Skin epidermis (tissue), 12 donors: ENCODE data around the gene TTC28.

ENCODE experiments used
- H3K27ac ChIP-seq, 21 experiments: fragments of 200-600 bp; sonication (generic) in 11 of 21; one replicate each; pipeline ENCODE4 v1.5.0; 2020; ENCODE audit warnings: mild to moderate bottlenecking in 3 of 21, inconsistent platforms in 2 of 21, moderate library complexity in 2 of 21
- H3K4me3 ChIP-seq, 7 experiments: fragments of 200-600 bp; sonication (generic) in 2 of 7; one replicate each; pipeline ENCODE4 v1.5.0; 2020; ENCODE audit warnings: inconsistent platforms in 2 of 7, mild to moderate bottlenecking in 2 of 7, moderate library complexity in 1 of 7

TTC28 gene

DNA sequence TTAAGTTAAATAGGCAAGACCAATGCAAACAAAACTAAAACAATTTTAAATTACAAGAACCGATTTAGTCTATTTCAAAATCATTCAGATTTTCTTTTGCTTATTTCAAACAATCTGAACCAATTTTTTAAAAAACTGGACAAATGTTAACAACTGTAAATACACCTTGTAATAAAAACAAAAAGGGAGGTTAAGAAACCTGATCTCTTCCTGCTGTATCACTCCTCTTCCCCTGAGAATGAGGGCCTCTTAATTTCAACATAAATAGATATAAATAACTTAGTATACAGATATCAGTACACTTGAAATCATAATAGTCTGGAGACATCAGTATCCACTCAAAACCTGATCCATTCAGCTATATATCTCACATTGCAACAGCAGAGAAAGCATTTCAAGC is 346.6 kb downstream of the TTC28 start:
- H3K27ac ChIP-seq: no peak overlapping the region

DNA sequence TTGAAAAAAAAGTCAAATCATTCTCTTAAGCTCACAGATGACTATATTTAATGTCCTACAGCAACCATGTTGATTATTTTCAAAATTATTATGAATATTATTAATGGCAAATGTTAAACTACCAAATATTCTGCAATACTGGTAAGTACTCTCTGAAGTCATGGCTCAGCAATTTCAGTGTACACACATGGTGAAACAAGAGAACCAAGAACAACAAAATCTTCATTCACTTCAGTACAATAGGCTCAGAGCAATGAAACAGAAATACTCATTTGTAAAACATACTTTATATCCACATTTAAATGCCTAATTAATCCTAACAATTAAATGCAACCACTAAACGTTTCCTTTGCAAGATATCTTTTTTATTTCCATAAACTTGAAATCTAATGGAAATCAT is 347.2 kb downstream of the TTC28 start:
- no peak overlapping the region for H3K27ac ChIP-seq
- no peak overlapping the region for H3K4me3 ChIP-seq

More for the DNA sequence above, 346.6 kb downstream of the TTC28 start:
- H3K4me3 ChIP-seq: no peak overlapping the region

DNA sequence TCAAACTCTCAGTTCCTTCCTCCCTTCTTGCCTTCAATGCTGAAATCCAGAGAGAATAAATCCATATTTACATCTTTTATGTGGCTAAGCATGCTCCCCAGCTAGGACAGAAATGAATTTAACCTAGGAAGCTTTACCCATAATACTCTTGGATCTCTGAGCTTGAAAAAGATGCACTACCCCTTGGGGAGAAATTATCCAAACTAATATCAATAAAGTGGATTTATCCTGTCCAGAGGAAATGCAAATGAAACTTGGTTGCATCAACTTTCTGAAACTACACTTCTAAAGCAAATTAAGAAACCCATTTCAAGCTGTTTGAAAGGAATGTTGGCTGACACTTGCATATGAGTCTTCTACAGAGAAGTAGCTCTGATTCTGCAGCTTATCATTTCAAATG is 347.9 kb downstream of the TTC28 start:
- Histone ChIP-seq H3K4me3 (no peak overlapping the region), H3K27ac (no peak overlapping the region)

- no peak overlapping the region for H3K4me3 ChIP-seq
- H3K27ac ChIP-seq: no peak overlapping the region
These were observed 350.2 kb downstream of the TTC28 start for GRCh38 chr22:28329186-28330073.

DNA sequence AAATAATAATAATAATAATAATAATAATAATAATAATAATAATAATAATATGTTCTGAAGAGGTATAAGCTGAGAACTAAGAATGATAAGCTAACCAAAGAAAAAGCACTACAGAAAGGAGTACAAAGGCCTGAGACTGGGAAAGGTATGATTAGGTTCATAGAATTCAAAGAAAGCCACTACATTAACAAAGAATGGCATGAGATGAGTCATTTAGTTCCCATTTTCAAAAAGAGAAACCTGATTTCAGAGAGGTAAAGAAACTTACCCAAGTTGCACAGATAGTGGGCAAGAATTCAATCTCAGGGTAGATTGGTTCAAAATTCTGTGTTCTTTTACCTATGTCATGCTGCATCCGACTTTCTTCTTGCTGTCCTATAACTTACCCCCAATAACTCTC is 350.9 kb downstream of the TTC28 start:
- Histone ChIP-seq H3K4me3 (no peak overlapping the region), H3K27ac (no peak overlapping the region)

DNA sequence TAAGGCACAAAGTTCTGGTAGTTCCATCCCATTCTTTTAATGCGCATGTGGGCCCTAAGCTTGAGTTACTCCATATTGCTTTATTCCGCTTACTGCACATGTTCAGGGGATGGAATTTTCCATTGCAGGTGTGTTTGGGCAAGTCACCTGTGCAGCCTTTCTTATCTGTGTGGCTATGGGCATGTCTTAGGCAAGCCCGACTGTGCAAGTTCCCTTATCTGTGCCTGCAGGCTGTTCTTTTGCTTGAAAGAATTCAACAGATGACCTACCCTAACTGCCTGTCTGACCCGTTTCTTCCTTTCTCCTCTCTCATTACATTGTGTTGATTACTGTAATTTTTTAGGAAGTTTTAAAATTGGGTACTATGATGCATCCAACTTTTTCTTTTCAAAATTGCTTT is 363.6 kb downstream of the TTC28 start:
- Histone ChIP-seq H3K4me3 (no peak overlapping the region), H3K27ac (no peak overlapping the region)

- no peak overlapping the region for H3K27ac ChIP-seq
- H3K4me3 ChIP-seq: no peak overlapping the region
These were observed 364.7 kb downstream of the TTC28 start for GRCh38 chr22:28314959-28315358.

- H3K27ac ChIP-seq: no peak overlapping the region
- H3K4me3 ChIP-seq: no peak overlapping the region
These were observed 369.3 kb downstream of the TTC28 start for GRCh38 chr22:28310299-28310698.

- no peak overlapping the region for H3K4me3 ChIP-seq
- peak overlapping the region in 1 of 21 experiments; percentile 27 for H3K27ac ChIP-seq
These were observed 379.9 kb downstream of the TTC28 start for GRCh38 chr22:28299753-28300152.

- Histone ChIP-seq H3K4me3 (no peak overlapping the region), H3K27ac (no peak overlapping the region)
These were observed 380.3 kb downstream of the TTC28 start for GRCh38 chr22:28299309-28299708.

- Histone ChIP-seq H3K27ac (no peak overlapping the region), H3K4me3 (no peak overlapping the region)
These were observed 382.1 kb downstream of the TTC28 start for GRCh38 chr22:28297504-28297903.

DNA sequence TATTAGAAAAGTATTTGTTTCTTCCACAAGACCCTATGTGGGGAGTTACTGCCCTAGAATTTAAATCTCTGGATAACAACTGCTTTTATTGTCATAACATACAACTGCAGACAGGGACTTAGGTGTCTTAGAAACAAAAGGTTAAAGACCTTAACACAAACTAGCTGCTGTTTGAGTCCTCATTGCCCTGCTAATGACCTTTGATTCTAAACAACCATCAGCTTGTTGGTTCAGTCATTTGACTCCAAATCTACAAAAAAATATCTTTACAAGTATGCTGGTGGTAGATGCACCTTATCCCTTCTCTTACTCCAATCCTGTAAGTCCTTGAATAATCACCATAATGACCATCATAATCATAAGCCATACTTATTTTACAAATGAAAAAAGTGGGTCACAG is 383.2 kb downstream of the TTC28 start:
- Histone ChIP-seq H3K27ac (no peak overlapping the region), H3K4me3 (no peak overlapping the region)

- H3K27ac ChIP-seq: no peak overlapping the region
These were observed 396.5 kb downstream of the TTC28 start for GRCh38 chr22:28283068-28283654.

DNA sequence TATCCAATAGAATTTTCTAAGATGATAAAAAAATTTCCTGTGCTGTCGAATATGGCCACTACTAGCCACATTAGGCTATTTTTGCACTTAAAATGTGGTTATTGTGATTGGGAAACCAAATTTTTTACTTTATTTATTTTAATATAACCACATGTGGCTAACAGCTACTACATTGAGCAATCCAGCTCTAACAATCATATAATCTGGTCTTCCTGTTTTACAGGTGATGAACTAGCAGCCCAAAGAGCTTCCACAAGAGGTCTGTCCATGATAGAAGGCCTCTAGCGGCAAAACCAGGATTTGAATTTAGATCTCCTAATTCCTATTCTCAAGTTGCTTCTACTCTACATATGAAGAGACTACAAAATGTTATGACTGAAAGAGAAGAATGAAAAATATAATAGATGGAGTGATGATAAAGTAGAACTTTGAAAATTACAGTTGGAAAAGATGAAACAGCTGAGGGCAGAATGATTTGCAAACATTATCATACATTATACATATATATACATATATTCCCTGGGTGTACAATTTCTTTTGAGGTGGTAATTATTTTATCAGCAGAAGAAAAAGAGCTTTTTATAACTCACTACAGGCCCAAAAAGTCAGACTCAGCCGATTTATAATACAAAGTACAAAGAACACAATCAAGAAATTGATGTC is 397.1 kb downstream of the TTC28 start:
- Histone ChIP-seq H3K27ac (no peak overlapping the region), H3K4me3 (no peak overlapping the region)

More at GRCh38 chr22:28283068-28283654, 396.5 kb downstream of the TTC28 start:
- H3K4me3 ChIP-seq: no peak overlapping the region

DNA sequence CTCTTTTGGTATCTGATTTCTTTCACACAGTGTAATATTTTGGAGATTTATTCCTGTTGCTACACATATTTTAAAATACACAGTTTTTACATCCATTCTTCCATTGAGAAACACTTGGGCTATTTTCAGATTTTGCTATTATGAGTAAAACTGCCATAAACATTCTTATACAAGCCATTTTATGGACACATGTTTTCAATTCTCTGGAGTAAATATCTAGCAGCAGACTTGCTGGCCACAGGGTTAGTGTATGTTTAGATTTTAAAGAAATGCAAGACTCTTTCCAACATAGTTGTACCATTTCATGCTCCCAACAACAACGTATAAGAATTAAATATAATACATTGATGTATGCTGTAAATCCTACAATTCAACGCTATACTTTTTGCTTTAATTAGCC is 399.8 kb downstream of the TTC28 start:
- H3K27ac ChIP-seq: no peak overlapping the region
- H3K4me3 ChIP-seq: no peak overlapping the region

DNA sequence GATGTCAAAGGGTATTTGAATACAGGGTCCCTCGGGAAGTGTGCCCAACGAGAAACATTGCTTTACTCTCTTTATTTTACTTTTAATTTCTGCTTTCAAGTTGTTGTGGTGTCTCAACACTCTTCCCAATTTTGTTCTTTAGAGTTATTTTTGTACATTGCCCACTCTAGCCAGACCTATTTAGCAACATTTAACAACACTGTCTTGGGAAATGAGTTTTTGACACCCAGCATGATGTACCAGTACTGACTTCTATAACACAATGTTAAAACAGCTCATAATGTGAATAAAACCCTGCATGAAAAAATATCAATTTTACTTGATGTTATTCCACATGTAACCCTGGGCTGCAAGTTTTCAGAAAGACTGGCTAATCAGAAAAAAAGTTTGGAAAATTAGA is 410.4 kb downstream of the TTC28 start:
- Histone ChIP-seq H3K4me3 (no peak overlapping the region), H3K27ac (no peak overlapping the region)

GRCh38 chr22:28268850-28269249 is 410.8 kb downstream of the TTC28 start:
- Histone ChIP-seq H3K27ac (no peak overlapping the region), H3K4me3 (no peak overlapping the region)

- no peak overlapping the region for H3K27ac ChIP-seq
- H3K4me3 ChIP-seq: no peak overlapping the region
These were observed 411.5 kb downstream of the TTC28 start for GRCh38 chr22:28268171-28268570.

DNA sequence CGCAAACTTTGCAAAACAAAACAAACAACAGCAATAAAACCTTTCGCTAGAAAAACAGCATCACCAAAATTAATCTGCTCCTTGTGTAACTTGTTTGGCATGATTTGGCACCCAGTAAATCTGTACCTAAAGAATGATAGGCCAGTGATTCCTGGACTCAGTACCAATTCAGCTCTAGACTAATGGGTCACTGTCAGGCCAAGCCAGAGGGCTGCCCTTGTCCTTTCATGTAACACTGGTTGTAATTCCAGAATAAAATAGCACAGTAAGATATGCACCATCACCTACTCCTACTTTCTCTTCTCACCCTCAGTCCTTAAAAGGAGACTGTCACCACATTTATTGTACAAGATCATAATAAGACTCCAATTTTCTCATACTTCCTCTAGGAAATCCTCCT is 419.0 kb downstream of the TTC28 start:
- Histone ChIP-seq H3K27ac (no peak overlapping the region), H3K4me3 (no peak overlapping the region)

GRCh38 chr22:28259774-28260312 is 419.8 kb downstream of the TTC28 start:
- H3K27ac ChIP-seq: no peak overlapping the region
- H3K4me3 ChIP-seq: no peak overlapping the region

- no peak overlapping the region for H3K27ac ChIP-seq
- no peak overlapping the region for H3K4me3 ChIP-seq
These were observed 425.2 kb downstream of the TTC28 start for GRCh38 chr22:28254396-28254795.
